ENCODE measurements around the gene PPRC1.

PPRC1 gene

DNA sequence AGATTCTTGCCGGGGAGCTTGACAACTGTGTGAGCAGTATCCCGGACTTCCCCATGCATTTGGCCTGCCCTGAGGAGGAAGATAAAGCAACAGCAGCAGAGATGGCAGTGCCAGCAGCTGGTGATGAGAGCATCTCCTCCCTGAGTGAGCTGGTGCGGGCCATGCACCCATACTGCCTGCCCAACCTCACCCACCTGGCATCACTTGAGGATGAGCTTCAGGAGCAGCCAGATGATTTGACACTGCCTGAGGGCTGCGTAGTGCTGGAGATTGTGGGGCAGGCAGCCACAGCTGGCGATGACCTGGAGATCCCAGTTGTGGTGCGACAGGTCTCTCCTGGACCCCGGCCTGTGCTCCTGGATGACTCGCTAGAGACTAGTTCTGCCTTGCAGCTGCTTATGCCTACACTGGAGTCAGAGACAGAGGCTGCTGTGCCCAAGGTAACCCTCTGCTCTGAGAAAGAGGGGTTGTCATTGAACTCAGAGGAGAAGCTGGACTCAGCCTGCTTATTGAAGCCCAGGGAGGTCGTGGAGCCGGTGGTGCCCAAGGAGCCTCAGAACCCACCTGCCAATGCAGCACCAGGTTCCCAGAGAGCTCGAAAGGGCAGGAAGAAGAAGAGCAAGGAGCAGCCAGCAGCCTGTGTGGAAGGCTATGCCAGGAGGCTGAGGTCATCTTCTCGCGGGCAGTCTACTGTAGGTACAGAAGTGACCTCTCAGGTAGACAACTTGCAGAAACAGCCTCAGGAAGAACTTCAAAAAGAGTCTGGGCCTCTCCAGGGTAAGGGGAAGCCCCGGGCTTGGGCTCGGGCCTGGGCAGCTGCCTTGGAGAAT, 6.7 kb downstream of the PPRC1 start:
- Histone ChIP-seq H3K18ac (ENCODE audit: low read length) (no peak overlapping the region), H3K4me2 (ENCODE audit: low read length) (no peak overlapping the region), H3K4ac (ENCODE audit: low read depth, low read length) (no peak overlapping the region), H3K79me2 (ENCODE audit: control insufficient read depth, insufficient read depth, low read length) (peaks cover 78% of the 10 kb centered on the region), H3K79me1 (ENCODE audit: low read length) (peaks cover 38% of the 10 kb centered on the region), H4K5ac (ENCODE audit: low read length) (no peak overlapping the region), H3K4me1 (ENCODE audit: control insufficient read depth, low read depth, low read length) (no peaks in the 10 kb centered on the region), H2BK5ac (ENCODE audit: low read length) (no peak overlapping the region), H2AK5ac (ENCODE audit: low read length) (no peak overlapping the region), H3K56ac (ENCODE audit: low read length) (no peak overlapping the region), H3K36me3 (ENCODE audit: control insufficient read depth, insufficient read depth, low read length) (peaks cover 41% of the 10 kb centered on the region), H2BK120ac (ENCODE audit: low read depth, low read length) (no peak overlapping the region), H3K9ac (ENCODE audit: low read length) (no peak overlapping the region), H3K23ac (ENCODE audit: low read length) (no peak overlapping the region), H2BK15ac (replicated peaks; ENCODE audit: low read depth) (no peak overlapping the region), H3K4me3 (ENCODE audit: low read length) (no peak overlapping the region), H4K8ac (ENCODE audit: low read depth, low read length) (no peak overlapping the region), H3K27ac (ENCODE audit: low read depth, low read length) (no peak overlapping the region), H3K27me3 (ENCODE audit: insufficient read depth, low read length, poor library complexity) (no peaks in the 10 kb centered on the region)
- WGBS (ENCODE audit: extremely low coverage, insufficient coverage, low lambda C conversion rate), result no CpG with 5 or more reads among the region's 15 CpGs
- DNase-seq, result no peak

GRCh38 chr10:102140218-102140617, 7.4 kb downstream of the PPRC1 start:
- no peak overlapping the region for H4K8ac ChIP-seq (ENCODE audit: low read depth, low read length)
- no peaks in the 10 kb centered on the region for H3K4me1 ChIP-seq (ENCODE audit: control insufficient read depth, low read depth, low read length)
- no peak overlapping the region for H3K56ac ChIP-seq (ENCODE audit: low read length)
- H2BK5ac ChIP-seq (ENCODE audit: low read length), result no peak overlapping the region
- no peak for DNase-seq
- WGBS (ENCODE audit: extremely low coverage, insufficient coverage, low lambda C conversion rate), result no CpG with 5 or more reads among the region's 4 CpGs
- H3K79me1 ChIP-seq (ENCODE audit: low read length), result peaks cover 40% of the 10 kb centered on the region
- H4K5ac ChIP-seq (ENCODE audit: low read length), result no peak overlapping the region
- H3K4me3 ChIP-seq (ENCODE audit: low read length), result no peak overlapping the region
- H3K36me3 ChIP-seq (ENCODE audit: control insufficient read depth, insufficient read depth, low read length), result peaks cover 44% of the 10 kb centered on the region
- no peak overlapping the region for H3K23ac ChIP-seq (ENCODE audit: low read length)
- no peak overlapping the region for H2AK5ac ChIP-seq (ENCODE audit: low read length)
- no peak overlapping the region for H2BK120ac ChIP-seq (ENCODE audit: low read depth, low read length)
- H3K27ac ChIP-seq (ENCODE audit: low read depth, low read length), result no peak overlapping the region
- H3K18ac ChIP-seq (ENCODE audit: low read length), result no peak overlapping the region
- peaks cover 71% of the 10 kb centered on the region for H3K79me2 ChIP-seq (ENCODE audit: control insufficient read depth, insufficient read depth, low read length)
- H3K4ac ChIP-seq (ENCODE audit: low read depth, low read length), result no peak overlapping the region
- no peaks in the 10 kb centered on the region for H3K27me3 ChIP-seq (ENCODE audit: insufficient read depth, low read length, poor library complexity)
- no peak overlapping the region for H3K4me2 ChIP-seq (ENCODE audit: low read length)
- H2BK15ac ChIP-seq (replicated peaks; ENCODE audit: low read depth), result no peak overlapping the region
- no peak overlapping the region for H3K9ac ChIP-seq (ENCODE audit: low read length)

GRCh38 chr10:102140913-102141540, 8.2 kb downstream of the PPRC1 start:
- no peak overlapping the region for H2AK5ac ChIP-seq (ENCODE audit: low read length)
- no peaks in the 10 kb centered on the region for H3K27me3 ChIP-seq (ENCODE audit: insufficient read depth, low read length, poor library complexity)
- no peak overlapping the region for H3K4ac ChIP-seq (ENCODE audit: low read depth, low read length)
- H3K18ac ChIP-seq (ENCODE audit: low read length), result no peak overlapping the region
- no peak overlapping the region for H3K23ac ChIP-seq (ENCODE audit: low read length)
- no peak overlapping the region for H2BK5ac ChIP-seq (ENCODE audit: low read length)
- no peak overlapping the region for H4K8ac ChIP-seq (ENCODE audit: low read depth, low read length)
- H3K56ac ChIP-seq (ENCODE audit: low read length), result no peak overlapping the region
- no peak overlapping the region for H3K9ac ChIP-seq (ENCODE audit: low read length)
- H3K4me2 ChIP-seq (ENCODE audit: low read length), result no peak overlapping the region
- H3K79me1 ChIP-seq (ENCODE audit: low read length), result peaks cover 40% of the 10 kb centered on the region
- peaks cover 63% of the 10 kb centered on the region for H3K79me2 ChIP-seq (ENCODE audit: control insufficient read depth, insufficient read depth, low read length)
- no peaks in the 10 kb centered on the region for H3K4me1 ChIP-seq (ENCODE audit: control insufficient read depth, low read depth, low read length)
- H2BK120ac ChIP-seq (ENCODE audit: low read depth, low read length), result no peak overlapping the region
- no peak overlapping the region for H2BK15ac ChIP-seq (replicated peaks; ENCODE audit: low read depth)
- no peak overlapping the region for H3K27ac ChIP-seq (ENCODE audit: low read depth, low read length)
- no CpG with 5 or more reads among the region's 5 CpGs for WGBS (ENCODE audit: extremely low coverage, insufficient coverage, low lambda C conversion rate)
- peaks cover 44% of the 10 kb centered on the region for H3K36me3 ChIP-seq (ENCODE audit: control insufficient read depth, insufficient read depth, low read length)
- no peak overlapping the region for H3K4me3 ChIP-seq (ENCODE audit: low read length)
- DNase-seq, result no peak
- no peak overlapping the region for H4K5ac ChIP-seq (ENCODE audit: low read length)

- no peak overlapping the region for H4K5ac ChIP-seq (ENCODE audit: low read length)
- WGBS (ENCODE audit: extremely low coverage, insufficient coverage, low lambda C conversion rate), result no CpG with 5 or more reads among the region's 4 CpGs
- H3K4me1 ChIP-seq (ENCODE audit: control insufficient read depth, low read depth, low read length), result no peaks in the 10 kb centered on the region
- peaks cover 40% of the 10 kb centered on the region for H3K79me1 ChIP-seq (ENCODE audit: low read length)
- H4K8ac ChIP-seq (ENCODE audit: low read depth, low read length), result no peak overlapping the region
- H3K27ac ChIP-seq (ENCODE audit: low read depth, low read length), result no peak overlapping the region
- H2BK5ac ChIP-seq (ENCODE audit: low read length), result no peak overlapping the region
- H3K23ac ChIP-seq (ENCODE audit: low read length), result no peak overlapping the region
- H3K4ac ChIP-seq (ENCODE audit: low read depth, low read length), result no peak overlapping the region
- H3K4me3 ChIP-seq (ENCODE audit: low read length), result no peak overlapping the region
- H3K9ac ChIP-seq (ENCODE audit: low read length), result no peak overlapping the region
- H3K36me3 ChIP-seq (ENCODE audit: control insufficient read depth, insufficient read depth, low read length), result peaks cover 44% of the 10 kb centered on the region
- H2BK15ac ChIP-seq (replicated peaks; ENCODE audit: low read depth), result no peak overlapping the region
- H3K27me3 ChIP-seq (ENCODE audit: insufficient read depth, low read length, poor library complexity), result no peaks in the 10 kb centered on the region
- no peak for DNase-seq
- H3K79me2 ChIP-seq (ENCODE audit: control insufficient read depth, insufficient read depth, low read length), result peaks cover 57% of the 10 kb centered on the region
- H3K18ac ChIP-seq (ENCODE audit: low read length), result no peak overlapping the region
- no peak overlapping the region for H2AK5ac ChIP-seq (ENCODE audit: low read length)
- H3K56ac ChIP-seq (ENCODE audit: low read length), result no peak overlapping the region
- no peak overlapping the region for H3K4me2 ChIP-seq (ENCODE audit: low read length)
- no peak overlapping the region for H2BK120ac ChIP-seq (ENCODE audit: low read depth, low read length)
Observed at GRCh38 chr10:102141583-102142107, 8.8 kb downstream of the PPRC1 start.

- peaks cover 4% of the 10 kb centered on the region for H3K79me2 ChIP-seq (ENCODE audit: control insufficient read depth, insufficient read depth, low read length)
- no peaks in the 10 kb centered on the region for H3K27me3 ChIP-seq (ENCODE audit: insufficient read depth, low read length, poor library complexity)
- H3K9ac ChIP-seq (ENCODE audit: low read length), result no peak overlapping the region
- H3K4me1 ChIP-seq (ENCODE audit: control insufficient read depth, low read depth, low read length), result peaks cover 4% of the 10 kb centered on the region
- no peak overlapping the region for H4K5ac ChIP-seq (ENCODE audit: low read length)
- no peak overlapping the region for H3K23ac ChIP-seq (ENCODE audit: low read length)
- H3K56ac ChIP-seq (ENCODE audit: low read length), result no peak overlapping the region
- peaks cover 19% of the 10 kb centered on the region for H3K36me3 ChIP-seq (ENCODE audit: control insufficient read depth, insufficient read depth, low read length)
- no peak for DNase-seq
- no peak overlapping the region for H2BK5ac ChIP-seq (ENCODE audit: low read length)
- no peak overlapping the region for H2BK120ac ChIP-seq (ENCODE audit: low read depth, low read length)
- H2AK5ac ChIP-seq (ENCODE audit: low read length), result no peak overlapping the region
- H2BK15ac ChIP-seq (replicated peaks; ENCODE audit: low read depth), result no peak overlapping the region
- no CpG with 5 or more reads among the region's 17 CpGs for WGBS (ENCODE audit: extremely low coverage, insufficient coverage, low lambda C conversion rate)
- no peak overlapping the region for H3K27ac ChIP-seq (ENCODE audit: low read depth, low read length)
- no peak overlapping the region for H3K4me3 ChIP-seq (ENCODE audit: low read length)
- peaks cover 11% of the 10 kb centered on the region for H3K79me1 ChIP-seq (ENCODE audit: low read length)
- H3K4me2 ChIP-seq (ENCODE audit: low read length), result no peak overlapping the region
- no peak overlapping the region for H4K8ac ChIP-seq (ENCODE audit: low read depth, low read length)
- H3K4ac ChIP-seq (ENCODE audit: low read depth, low read length), result no peak overlapping the region
- no peak overlapping the region for H3K18ac ChIP-seq (ENCODE audit: low read length)
Observed at GRCh38 chr10:102146971-102147428, 14.2 kb downstream of the PPRC1 start.
